GM10248 (cell line): ENCODE data around the gene SHFL.
A peak's percentile ranks its signal among the peaks of the same experiment; 100 is the strongest.

Experiments
- CTCF ChIA-PET: fragments of 300-600 bp; sonication (Branson Sonifier 250); formaldehyde crosslinking; extraction: SDS; loops from one replicate; lab custom pipeline; 2021; ENCODE audit warnings: antibody characterized with exemption; lab: Yijun Ruan, JAX
- POLR2A ChIA-PET: fragments of 350-650 bp; sonication (Branson Sonifier 250); formaldehyde crosslinking; extraction: SDS; loops from one replicate; lab custom pipeline; 2020; ENCODE audit warnings: antibody characterized with exemption; lab: Yijun Ruan, JAX
- DNase-seq: peaks from one replicate; pipeline ENCODE4 v3.0.0; 2012; ENCODE audit errors: extremely low spot score
- TF ChIP-seq, protein P1 (sequence below): IDR thresholded peaks from 2 replicates; pipeline ENCODE4 v1.5.1; 2012; ENCODE audit warnings: mild to moderate bottlenecking, low read depth; ENCODE audit errors: extremely low read depth, missing control alignments, control extremely low read depth

SHFL gene

DNA sequence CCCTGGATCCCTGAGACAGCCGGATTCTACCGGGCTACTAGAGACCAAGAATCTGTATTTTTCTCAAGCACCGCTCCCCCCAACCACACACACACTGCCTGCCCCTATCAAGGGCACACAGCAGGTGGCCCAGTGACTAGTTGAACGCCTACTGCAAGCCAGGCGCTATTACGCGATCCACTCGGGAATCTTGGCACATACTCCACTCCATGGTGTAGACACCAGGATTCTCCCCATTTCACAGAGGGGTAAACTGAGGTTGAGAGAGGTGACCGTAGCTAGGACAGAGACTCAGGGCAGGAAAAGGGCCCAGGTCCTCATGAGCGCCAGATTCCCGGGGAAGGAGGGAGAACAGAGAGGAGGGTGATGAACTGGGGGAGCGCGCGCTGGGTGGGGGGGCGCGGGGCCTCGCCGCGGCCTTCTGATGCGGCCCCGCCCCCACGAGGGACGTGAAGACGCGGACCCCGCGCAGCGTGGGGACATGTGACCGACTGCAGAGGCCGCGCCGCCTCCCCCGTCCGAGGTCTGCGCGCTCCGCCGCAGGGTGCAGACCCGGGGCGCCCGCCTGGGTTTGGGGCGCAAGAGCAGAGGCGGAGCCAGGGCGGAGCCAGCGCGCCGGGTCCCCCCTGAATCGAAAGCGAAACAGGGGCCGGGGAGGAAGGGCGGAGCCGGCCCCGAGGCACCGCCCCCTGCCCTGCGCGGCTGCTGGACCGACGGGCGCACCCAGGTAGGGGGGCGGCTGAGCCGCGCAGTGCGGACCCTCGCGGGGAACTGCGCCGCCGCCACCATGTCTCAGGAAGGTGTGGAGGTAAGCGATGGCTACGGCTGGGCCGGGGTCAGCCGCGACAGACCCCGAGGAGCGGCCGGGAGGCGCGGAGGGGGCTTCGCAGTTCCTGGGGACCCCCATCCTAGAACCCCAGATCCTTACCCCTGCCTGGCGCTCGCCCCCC is at the start of gene SHFL:
TSS of gene SHFL (plus strand) at position 677 of the 950 bp plus-strand sequence. CDS start at position 788, 111 bp downstream.
- TF ChIP-seq, protein P1, sequence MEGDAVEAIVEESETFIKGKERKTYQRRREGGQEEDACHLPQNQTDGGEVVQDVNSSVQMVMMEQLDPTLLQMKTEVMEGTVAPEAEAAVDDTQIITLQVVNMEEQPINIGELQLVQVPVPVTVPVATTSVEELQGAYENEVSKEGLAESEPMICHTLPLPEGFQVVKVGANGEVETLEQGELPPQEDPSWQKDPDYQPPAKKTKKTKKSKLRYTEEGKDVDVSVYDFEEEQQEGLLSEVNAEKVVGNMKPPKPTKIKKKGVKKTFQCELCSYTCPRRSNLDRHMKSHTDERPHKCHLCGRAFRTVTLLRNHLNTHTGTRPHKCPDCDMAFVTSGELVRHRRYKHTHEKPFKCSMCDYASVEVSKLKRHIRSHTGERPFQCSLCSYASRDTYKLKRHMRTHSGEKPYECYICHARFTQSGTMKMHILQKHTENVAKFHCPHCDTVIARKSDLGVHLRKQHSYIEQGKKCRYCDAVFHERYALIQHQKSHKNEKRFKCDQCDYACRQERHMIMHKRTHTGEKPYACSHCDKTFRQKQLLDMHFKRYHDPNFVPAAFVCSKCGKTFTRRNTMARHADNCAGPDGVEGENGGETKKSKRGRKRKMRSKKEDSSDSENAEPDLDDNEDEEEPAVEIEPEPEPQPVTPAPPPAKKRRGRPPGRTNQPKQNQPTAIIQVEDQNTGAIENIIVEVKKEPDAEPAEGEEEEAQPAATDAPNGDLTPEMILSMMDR: no peak
- DNase-seq: peak; percentile 96
- POLR2A ChIA-PET: no interaction called here
- CTCF ChIA-PET: no interaction called here

DNA sequence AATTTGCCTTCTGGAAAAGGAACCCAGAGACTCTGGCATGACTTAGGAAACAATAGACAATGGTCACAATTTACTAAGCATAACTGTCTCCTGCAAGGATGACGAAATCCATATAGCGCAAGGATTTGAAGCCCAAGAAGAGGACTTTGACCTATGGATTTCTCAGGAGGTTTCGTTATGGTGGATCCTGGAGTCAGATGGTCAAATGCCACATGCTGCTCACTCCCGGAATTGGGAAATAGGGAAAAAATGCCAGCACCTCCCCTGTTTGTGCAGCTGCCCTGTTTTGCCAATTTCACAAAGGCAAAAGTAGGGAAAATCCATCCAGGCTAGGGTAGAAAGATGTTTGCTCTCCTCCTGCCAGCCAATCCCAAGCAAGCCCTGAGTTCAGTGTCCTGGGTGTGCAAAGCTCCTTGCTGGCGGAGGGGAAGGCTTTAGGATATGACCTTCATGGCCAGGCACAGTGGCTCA is 49.5 kb upstream of the SHFL start:
- DNase-seq: no peak
- ChIA-PET POLR2A (no interaction called here), CTCF (interaction anchor here (1.1 to 2.0 kb wide), 4 partner anchors 9 to 106 kb away, joined by 3 to 13 read pairs (median 4); no protein-coding TSS in a partner anchor)
- TF ChIP-seq, protein P1: no peak

DNA sequence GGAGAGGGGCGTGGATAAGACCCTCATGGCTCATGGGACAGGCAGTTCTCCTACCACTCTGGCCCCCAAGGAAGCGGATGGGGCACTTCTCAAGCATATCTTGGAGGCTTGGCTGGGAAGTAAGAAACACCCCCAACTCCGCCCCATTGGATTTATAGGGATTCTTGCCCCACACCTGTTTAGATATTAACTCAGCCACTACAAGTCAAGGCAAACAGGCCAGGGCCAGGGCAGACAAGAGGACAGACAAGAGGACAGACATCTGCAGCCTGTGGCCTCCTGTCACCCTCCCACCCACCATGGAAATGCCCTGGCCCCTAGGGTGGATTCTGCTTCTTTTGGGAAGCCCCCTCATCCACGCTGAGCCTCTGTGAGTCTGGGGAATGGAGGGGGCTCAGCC is 48.8 kb upstream of the SHFL start:
- DNase-seq: no peak
- TF ChIP-seq, protein P1: no peak
- POLR2A ChIA-PET: no interaction called here
- CTCF ChIA-PET: interaction anchor here (1.1 to 2.0 kb wide), 4 partner anchors 10 to 107 kb away, joined by 3 to 13 read pairs (median 4); no protein-coding TSS in a partner anchor

DNA sequence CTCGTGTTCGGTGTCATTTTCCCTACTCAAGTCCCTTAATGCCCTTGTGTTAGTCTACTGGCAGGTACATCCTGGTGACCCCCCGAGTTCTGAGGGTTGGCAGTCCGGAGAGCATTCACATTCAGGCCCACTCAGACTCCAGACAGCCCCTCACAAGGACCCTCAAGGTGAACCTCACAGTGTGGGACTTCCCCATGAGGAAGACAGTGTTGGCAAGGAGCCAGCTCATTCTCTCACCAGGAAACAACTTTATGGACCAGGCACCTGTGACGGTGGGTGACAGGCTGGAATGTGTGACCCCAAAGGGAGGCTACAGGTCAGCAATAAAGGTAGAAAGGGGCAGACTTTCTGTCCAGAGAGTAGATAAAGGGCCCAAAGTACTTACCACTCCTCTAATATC is 48.3 kb upstream of the SHFL start:
- no peak for DNase-seq
- ChIA-PET POLR2A (no interaction called here), CTCF (interaction anchor here (1.3 to 2.0 kb wide), 3 partner anchors 10 to 107 kb away, joined by 3 to 13 read pairs (median 4); no protein-coding TSS in a partner anchor)
- TF ChIP-seq, protein P1: no peak

DNA sequence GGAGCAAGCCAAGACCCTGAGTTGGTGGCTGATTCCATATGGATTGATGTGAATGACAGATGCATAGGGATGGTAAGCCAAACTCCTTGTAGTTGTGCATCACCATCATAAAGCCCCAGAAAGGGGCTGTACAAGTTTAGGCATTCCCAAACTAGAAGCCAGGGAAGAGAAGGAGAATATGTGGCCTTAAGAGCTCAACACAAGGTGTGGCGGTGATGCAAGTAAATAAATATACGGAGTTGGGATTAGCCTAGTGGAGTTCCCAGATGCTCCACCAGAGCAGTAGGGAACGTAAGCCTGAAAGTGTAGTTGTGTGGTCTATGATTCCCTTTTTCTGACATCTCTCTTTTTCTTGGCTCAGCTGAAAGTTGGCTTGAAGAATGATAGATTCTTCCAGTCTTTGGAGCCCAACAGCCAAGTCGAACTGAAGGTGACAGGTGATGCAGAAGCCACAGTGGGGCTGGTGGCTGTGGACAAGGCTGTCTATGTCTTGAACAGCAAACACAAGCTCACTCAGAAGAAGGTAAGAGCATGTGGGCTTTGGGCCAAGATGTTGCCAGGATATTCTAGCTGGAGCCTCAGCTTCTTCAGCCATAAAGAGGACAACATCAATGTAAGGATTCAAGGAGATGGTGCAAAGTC is 42.7 kb upstream of the SHFL start:
- ChIA-PET CTCF (interaction anchor here (0.8 to 2.2 kb wide), 5 partner anchors 14 to 43 kb away, joined by 3 to 10 read pairs (median 3); no protein-coding TSS in a partner anchor), POLR2A (no interaction called here)
- TF ChIP-seq, protein P1: no peak
- DNase-seq: no peak

DNA sequence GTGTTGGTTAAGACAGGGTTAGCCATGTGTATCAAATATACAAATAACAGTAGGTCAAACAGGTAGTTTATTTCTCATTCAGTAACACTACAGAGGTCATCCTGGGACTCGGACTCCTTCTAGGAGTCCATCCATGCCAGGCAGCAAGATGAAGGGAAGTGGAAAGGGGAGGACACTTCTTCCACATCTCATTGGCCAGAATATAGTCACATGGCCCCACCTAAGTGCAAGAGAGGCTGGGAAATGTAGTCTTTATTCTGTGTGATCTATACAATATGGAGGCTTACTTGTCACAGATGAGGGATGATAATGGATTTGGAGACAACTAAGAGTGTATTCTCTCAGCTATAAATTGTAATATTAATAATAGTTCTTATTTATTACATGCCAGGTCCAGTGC is 41.7 kb upstream of the SHFL start:
- TF ChIP-seq, protein P1: no peak
- ChIA-PET POLR2A (no interaction called here), CTCF (interaction anchor here (1.2 to 1.9 kb wide), 2 partner anchors 15 to 17 kb away, joined by 3 to 5 read pairs; no protein-coding TSS in a partner anchor)
- no peak for DNase-seq
